Keratinocyte (primary cell): ENCODE measurements around the gene SLC12A8. TPM values are rescaled to one million over a fixed set of nuclear protein-coding genes. Genes with fewer than 3 reads are reported as not detected.

Experiments
- DNase-seq: peaks from one replicate; pipeline ENCODE4 v3.0.0-alpha.2; 2011; ENCODE audit warnings: low read depth, missing footprints, low spot score
- FAIRE-seq: peaks from 2 replicates; lab custom pipeline; 2011; peaks lifted over from hg19 to GRCh38; lab: Jason Lieb, UNC
- H2AFZ ChIP-seq: 2 replicates; pipeline ENCODE4 v1.6.0; 2012; ENCODE audit warnings: low read length, control low read depth, inconsistent platforms; ENCODE audit not compliant: control insufficient read depth
- H3K27ac ChIP-seq: 2 replicates; pipeline ENCODE4 v1.5.1; 2011; ENCODE audit warnings: low read length; ENCODE audit not compliant: control insufficient read depth, insufficient read depth
- H3K27me3 ChIP-seq: 3 replicates; pipeline ENCODE4 v1.6.0; 2011; ENCODE audit warnings: low read length; ENCODE audit not compliant: control insufficient read depth, insufficient read depth; ENCODE audit errors: extremely low read depth
- H3K36me3 ChIP-seq, 2 experiments: 2 replicates in 1 of 2; 3 replicates in 1 of 2; pipeline ENCODE4 v1.5.1; 2011; ENCODE audit warnings: low read length in 2 of 2, mild to moderate bottlenecking in 1 of 2; ENCODE audit not compliant: control insufficient read depth in 2 of 2, insufficient read depth in 2 of 2; ENCODE audit errors: extremely low read depth in 1 of 2
- H3K4me1 ChIP-seq: 3 replicates; pipeline ENCODE4 v1.5.1; 2011; ENCODE audit warnings: low read length; ENCODE audit not compliant: control insufficient read depth, insufficient read depth; ENCODE audit errors: extremely low read depth
- H3K4me2 ChIP-seq: 3 replicates; pipeline ENCODE4 v1.6.0; 2011; ENCODE audit warnings: low read depth, low read length; ENCODE audit not compliant: control insufficient read depth, insufficient read depth; ENCODE audit errors: extremely low read depth
- H3K4me3 ChIP-seq, 3 experiments: fragments of 200-600 bp in 1 of 3; sonication (generic) in 1 of 3; 2 replicates in 2 of 3; 3 replicates in 1 of 3; pipeline ENCODE4 v1.5.1; 2011 to 2016; ENCODE audit warnings: low read length in 3 of 3, mild to moderate bottlenecking in 3 of 3, control low read depth in 2 of 3, inconsistent platforms in 1 of 3, low read depth in 1 of 3, mixed read lengths in 1 of 3, mixed run types in 1 of 3, moderate library complexity in 1 of 3; ENCODE audit not compliant: control insufficient read depth in 2 of 3, insufficient read depth in 2 of 3; ENCODE audit errors: extremely low read depth in 1 of 3
- H3K79me2 ChIP-seq: 2 replicates; pipeline ENCODE4 v1.6.0; 2012; ENCODE audit warnings: low read length; ENCODE audit not compliant: control insufficient read depth, insufficient read depth
- H3K9ac ChIP-seq: 3 replicates; pipeline ENCODE4 v1.6.0; 2011; ENCODE audit warnings: low read length; ENCODE audit not compliant: control insufficient read depth, insufficient read depth; ENCODE audit errors: extremely low read depth
- H3K9me1 ChIP-seq: 3 replicates; pipeline ENCODE4 v1.6.0; 2011; ENCODE audit warnings: low read length; ENCODE audit not compliant: control insufficient read depth, insufficient read depth; ENCODE audit errors: extremely low read depth
- H3K9me3 ChIP-seq: 2 replicates; pipeline ENCODE4 v1.5.1; 2012; ENCODE audit warnings: low read depth, low read length; ENCODE audit not compliant: control insufficient read depth
- H4K20me1 ChIP-seq: 3 replicates; pipeline ENCODE4 v1.6.0; 2011; ENCODE audit warnings: low read length; ENCODE audit not compliant: control insufficient read depth, insufficient read depth; ENCODE audit errors: extremely low read depth
- EZH2 ChIP-seq: IDR thresholded peaks from one replicate; pipeline ENCODE4 v1.6.1; 2012; ENCODE audit warnings: inconsistent platforms, mild to moderate bottlenecking, low read length, moderate library complexity
- dilution Hi-C: fragments of 300-500 bp; cut with MboI; formaldehyde crosslinking; loops from one replicate; pipeline ENCODE4 v1.7.0; 2020; ENCODE audit warnings: low sequenced_read_pairs; ENCODE audit not compliant: extremely low pct_ligation_motif_present
- polyA plus RNA-seq, 5 experiments: library from polyadenylated mRNA; depleted of rRNA in 3 of 5; stranded (reverse) in 3 of 5; stranded (forward) in 1 of 5; unstranded in 1 of 5; fragments of >200 nt; gene quantifications; 1 replicate in 1 of 5; 2 replicates in 3 of 5; 3 replicates in 1 of 5; pipeline versions ENCODE4 v1.2.1 to v1.2.3, GENCODE V29; 2011 to 2012; ENCODE audit warnings: missing spikeins in 2 of 5, low read depth in 1 of 5, low replicate concordance in 1 of 5
- TF ChIP-seq, protein P1 (sequence below), 3 experiments: IDR thresholded peaks in 1 of 3; conservative IDR thresholded peaks in 1 of 3; optimal IDR thresholded peaks in 1 of 3; 2 replicates in 2 of 3; 3 replicates in 1 of 3; pipeline versions ENCODE3 to v1.5.1; 2011; ENCODE audit warnings: low read length in 3 of 3, mild to moderate bottlenecking in 3 of 3, moderate library complexity in 2 of 3, control low read depth in 1 of 3, inconsistent platforms in 1 of 3; ENCODE audit not compliant: insufficient read depth in 2 of 3; ENCODE audit errors: extremely low read depth in 1 of 3

The SLC12A8 gene
- polyA plus RNA-seq, 1 donor (not counting 4 experiments of a cell fraction or from before 2014, with no cell fraction given), result 6.9 TPM

DNA sequence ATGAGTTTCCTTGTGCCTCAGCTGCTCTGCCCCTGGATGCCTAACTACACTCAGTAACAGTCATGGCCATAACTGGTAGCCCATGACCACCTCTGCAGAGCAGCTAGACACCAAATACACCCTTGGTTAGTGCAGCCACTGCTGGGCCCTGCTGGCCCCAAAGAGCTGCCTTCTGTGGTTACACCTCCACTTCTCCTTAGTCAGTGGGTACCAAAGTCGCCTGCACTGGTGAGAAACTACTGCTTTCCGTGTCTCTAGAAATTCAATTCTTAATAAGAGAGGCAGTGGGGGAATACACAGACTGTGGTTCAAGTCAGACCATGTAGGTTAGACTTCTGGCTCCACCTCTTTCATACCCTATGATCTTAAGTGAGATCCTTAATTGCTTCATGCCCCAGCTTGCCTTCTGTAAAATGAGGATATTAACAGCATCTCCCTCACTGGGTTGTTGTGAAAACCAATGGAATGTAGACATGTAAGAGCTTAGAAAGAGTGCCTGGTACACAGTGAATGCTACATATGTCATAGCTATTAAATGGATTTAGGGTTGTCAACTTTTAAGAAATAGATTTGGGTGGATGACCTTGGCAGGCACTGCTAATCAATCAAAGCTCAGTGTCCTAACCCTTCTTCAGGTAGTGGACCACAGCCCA is 174.9 kb downstream of the SLC12A8 start:
- TF ChIP-seq EZH2, result no peak
- TF ChIP-seq, protein P1, sequence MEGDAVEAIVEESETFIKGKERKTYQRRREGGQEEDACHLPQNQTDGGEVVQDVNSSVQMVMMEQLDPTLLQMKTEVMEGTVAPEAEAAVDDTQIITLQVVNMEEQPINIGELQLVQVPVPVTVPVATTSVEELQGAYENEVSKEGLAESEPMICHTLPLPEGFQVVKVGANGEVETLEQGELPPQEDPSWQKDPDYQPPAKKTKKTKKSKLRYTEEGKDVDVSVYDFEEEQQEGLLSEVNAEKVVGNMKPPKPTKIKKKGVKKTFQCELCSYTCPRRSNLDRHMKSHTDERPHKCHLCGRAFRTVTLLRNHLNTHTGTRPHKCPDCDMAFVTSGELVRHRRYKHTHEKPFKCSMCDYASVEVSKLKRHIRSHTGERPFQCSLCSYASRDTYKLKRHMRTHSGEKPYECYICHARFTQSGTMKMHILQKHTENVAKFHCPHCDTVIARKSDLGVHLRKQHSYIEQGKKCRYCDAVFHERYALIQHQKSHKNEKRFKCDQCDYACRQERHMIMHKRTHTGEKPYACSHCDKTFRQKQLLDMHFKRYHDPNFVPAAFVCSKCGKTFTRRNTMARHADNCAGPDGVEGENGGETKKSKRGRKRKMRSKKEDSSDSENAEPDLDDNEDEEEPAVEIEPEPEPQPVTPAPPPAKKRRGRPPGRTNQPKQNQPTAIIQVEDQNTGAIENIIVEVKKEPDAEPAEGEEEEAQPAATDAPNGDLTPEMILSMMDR (optimal IDR thresholded peaks at IDR 0.05 in 1 of 3, IDR thresholded peaks at IDR 0.05 in 1 of 3, conservative IDR thresholded peaks at IDR 0.05 in 1 of 3; ENCODE audit: extremely low read depth in 1 of 3, insufficient read depth in 2 of 3, low read length in 3 of 3), result no peak
- FAIRE-seq (peak; percentile 71), DNase-seq (no peak)
- Histone ChIP-seq H3K9ac (no peak overlapping the region), H2AFZ (no peak overlapping the region), H3K9me3 (no peaks in the 10 kb centered on the region), H3K27ac (no peak overlapping the region), H3K4me2 (peak overlapping the region; percentile 11), H3K27me3 (no peaks in the 10 kb centered on the region), H3K36me3 (no peaks in the 10 kb centered on the region), H3K9me1 (no peaks in the 10 kb centered on the region), H3K4me1 (peaks cover 14% of the 10 kb centered on the region), H3K4me3 (no peak overlapping the region), H4K20me1 (no peaks in the 10 kb centered on the region), H3K79me2 (peaks cover 11% of the 10 kb centered on the region)
- dilution Hi-C loops, result no loop called here

- no peak for TF ChIP-seq EZH2
- TF ChIP-seq, protein P1 (optimal IDR thresholded peaks at IDR 0.05 in 1 of 3, IDR thresholded peaks at IDR 0.05 in 1 of 3, conservative IDR thresholded peaks at IDR 0.05 in 1 of 3; ENCODE audit: extremely low read depth in 1 of 3, insufficient read depth in 2 of 3, low read length in 3 of 3), result no peak
- no peaks in the 10 kb centered on the region for H3K27me3 ChIP-seq
- H3K27ac ChIP-seq, result no peak overlapping the region
- no peaks in the 10 kb centered on the region for H3K9me1 ChIP-seq
- dilution Hi-C loops, result no loop called here
- no peak overlapping the region for H3K4me2 ChIP-seq
- no peak for FAIRE-seq
- H3K9me3 ChIP-seq, result no peaks in the 10 kb centered on the region
- no peak overlapping the region for H2AFZ ChIP-seq
- no peak for DNase-seq
- H3K4me3 ChIP-seq, result no peak overlapping the region
- H3K36me3 ChIP-seq, result no peaks in the 10 kb centered on the region
- no peaks in the 10 kb centered on the region for H4K20me1 ChIP-seq
- H3K9ac ChIP-seq, result no peak overlapping the region
- H3K79me2 ChIP-seq, result peaks cover 17% of the 10 kb centered on the region
- H3K4me1 ChIP-seq, result peaks cover 14% of the 10 kb centered on the region
Observed at GRCh38 chr3:125035217-125035616, 177.3 kb downstream of the SLC12A8 start.
